HUES6 (cell line): ENCODE measurements around the gene ITGAD.
"Not testable (repeated sequence)": the region's sequence is repeated elsewhere in the genome, so short reads cannot be mapped to it uniquely, and the experiment has no call there.

ENCODE experiments used
- H3K27ac ChIP-seq: 2 replicates; pipeline ENCODE4 v1.7.0; 2013; ENCODE audit warnings: low read depth, mild to moderate bottlenecking, low read length, inconsistent platforms
- H3K27me3 ChIP-seq: 2 replicates; pipeline ENCODE4 v1.6.1; 2013; ENCODE audit warnings: low read length; ENCODE audit not compliant: control insufficient read depth, insufficient read depth
- H3K36me3 ChIP-seq: 2 replicates; pipeline ENCODE4 v1.6.1; 2013; ENCODE audit warnings: low read length; ENCODE audit not compliant: control insufficient read depth, insufficient read depth
- H3K4me1 ChIP-seq: 2 replicates; pipeline ENCODE4 v1.6.1; 2013; ENCODE audit warnings: low read length; ENCODE audit not compliant: control insufficient read depth, insufficient read depth
- H3K4me3 ChIP-seq: 2 replicates; pipeline ENCODE4 v1.5.1; 2013; ENCODE audit warnings: low read depth, low read length
- H3K9ac ChIP-seq: one replicate; pipeline ENCODE4 v1.6.1; 2013; ENCODE audit warnings: mild to moderate bottlenecking, low read length
- H3K9me3 ChIP-seq: 2 replicates; pipeline ENCODE4 v1.6.1; 2013; ENCODE audit warnings: low read depth, low read length; ENCODE audit not compliant: control insufficient read depth, insufficient read depth

Gene ITGAD

GRCh38 chr16:31404353-31405064, 11.4 kb downstream of the ITGAD start:
- no peak overlapping the region for H3K4me3 ChIP-seq

GRCh38 chr16:31407406-31407805, 14.3 kb downstream of the ITGAD start:
- Histone ChIP-seq H3K4me1 (no peaks in the 10 kb centered on the region), H3K9ac (no peak overlapping the region), H3K27ac (no peak overlapping the region), H3K36me3 (no peaks in the 10 kb centered on the region), H3K4me3 (no peak overlapping the region), H3K9me3 (no peaks in the 10 kb centered on the region), H3K27me3 (peaks cover 3% of the 10 kb centered on the region; the same call in 1 of the 2 replicates)

More at GRCh38 chr16:31404353-31405064, 11.4 kb downstream of the ITGAD start:
- H3K9ac ChIP-seq = no peak overlapping the region
- H3K36me3 ChIP-seq = no peaks in the 10 kb centered on the region
- peaks cover 3% of the 10 kb centered on the region; the same call in 1 of the 2 replicates for H3K27me3 ChIP-seq
- H3K9me3 ChIP-seq = peaks cover 5% of the 10 kb centered on the region; the same call in 1 of the 2 replicates
- H3K4me1 ChIP-seq = no peaks in the 10 kb centered on the region
- no peak overlapping the region for H3K27ac ChIP-seq

- Histone ChIP-seq H3K9me3 (no peaks in the 10 kb centered on the region), H3K27ac (no peak overlapping the region), H3K27me3 (peaks cover 3% of the 10 kb centered on the region; the same call in 1 of the 2 replicates), H3K4me3 (no peak overlapping the region), H3K4me1 (no peaks in the 10 kb centered on the region), H3K36me3 (no peaks in the 10 kb centered on the region), H3K9ac (no peak overlapping the region)
Observed at GRCh38 chr16:31409433-31409832, 16.3 kb downstream of the ITGAD start.

GRCh38 chr16:31410082-31410481, 16.9 kb downstream of the ITGAD start:
- Histone ChIP-seq H3K9ac (no peak overlapping the region), H3K36me3 (no peaks in the 10 kb centered on the region), H3K27me3 (peaks cover 3% of the 10 kb centered on the region; the same call in 1 of the 2 replicates), H3K9me3 (no peaks in the 10 kb centered on the region), H3K27ac (no peak overlapping the region), H3K4me1 (no peaks in the 10 kb centered on the region), H3K4me3 (no peak overlapping the region)

DNA sequence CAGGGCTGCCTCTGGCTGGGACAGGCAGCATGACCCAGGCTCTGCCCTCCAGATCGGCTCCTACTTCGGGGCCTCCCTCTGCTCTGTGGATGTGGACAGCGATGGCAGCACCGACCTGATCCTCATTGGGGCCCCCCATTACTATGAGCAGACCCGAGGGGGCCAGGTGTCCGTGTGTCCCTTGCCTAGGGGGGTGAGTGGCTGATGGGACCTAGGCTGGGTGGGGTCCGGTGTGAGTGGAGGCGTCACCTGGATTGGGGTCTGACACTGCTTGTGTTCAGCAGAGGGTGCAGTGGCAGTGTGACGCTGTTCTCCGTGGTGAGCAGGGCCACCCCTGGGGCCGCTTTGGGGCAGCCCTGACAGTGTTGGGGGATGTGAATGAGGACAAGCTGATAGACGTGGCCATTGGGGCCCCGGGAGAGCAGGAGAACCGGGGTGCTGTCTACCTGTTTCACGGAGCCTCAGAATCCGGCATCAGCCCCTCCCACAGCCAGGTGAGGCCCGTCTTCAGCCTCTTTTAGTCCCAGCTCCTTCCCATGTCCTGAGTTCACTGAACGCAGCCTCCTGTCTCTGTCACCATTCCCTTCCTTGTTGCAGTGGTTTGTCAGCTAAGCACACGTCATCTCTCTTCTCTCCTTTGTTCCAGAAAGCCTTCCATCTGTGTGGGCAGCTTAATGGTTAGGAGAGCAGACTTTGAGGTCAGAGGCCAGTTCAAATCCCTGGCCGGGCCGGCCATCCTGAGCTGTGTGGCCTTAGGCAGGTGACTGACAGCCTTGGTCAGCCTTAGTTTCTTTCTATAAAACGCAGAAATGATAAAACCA, 18.1 kb downstream of the ITGAD start:
- no peaks in the 10 kb centered on the region for H3K9me3 ChIP-seq

DNA sequence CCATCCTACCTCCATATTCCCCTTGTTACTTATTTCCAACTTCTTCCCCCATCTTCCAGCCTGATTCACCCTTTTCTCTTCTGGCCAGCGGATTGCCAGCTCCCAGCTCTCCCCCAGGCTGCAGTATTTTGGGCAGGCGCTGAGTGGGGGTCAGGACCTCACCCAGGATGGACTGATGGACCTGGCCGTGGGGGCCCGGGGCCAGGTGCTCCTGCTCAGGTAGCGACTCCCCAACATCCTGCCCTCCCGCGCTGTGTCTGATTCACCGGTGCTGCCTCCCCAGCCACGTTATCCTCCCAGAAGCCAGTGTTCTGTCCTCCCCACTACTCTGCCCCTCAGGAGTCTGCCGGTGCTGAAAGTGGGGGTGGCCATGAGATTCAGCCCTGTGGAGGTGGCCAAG, 19.6 kb downstream of the ITGAD start:
- H3K27me3 ChIP-seq = peaks cover 10% of the 10 kb centered on the region; the same call in 1 of the 2 replicates
- no peaks in the 10 kb centered on the region for H3K9me3 ChIP-seq
- no peaks in the 10 kb centered on the region for H3K4me1 ChIP-seq
- H3K27ac ChIP-seq = no peak overlapping the region
- H3K36me3 ChIP-seq = no peaks in the 10 kb centered on the region
- H3K4me3 ChIP-seq = no peak overlapping the region
- no peak overlapping the region for H3K9ac ChIP-seq

More for the DNA sequence above, 18.1 kb downstream of the ITGAD start:
- Histone ChIP-seq H3K36me3 (no peaks in the 10 kb centered on the region), H3K4me3 (no peak overlapping the region), H3K27me3 (peaks cover 13% of the 10 kb centered on the region; the same call in 1 of the 2 replicates), H3K27ac (no peak overlapping the region), H3K4me1 (no peaks in the 10 kb centered on the region), H3K9ac (no peak overlapping the region)

- no peaks in the 10 kb centered on the region for H3K9me3 ChIP-seq
- H3K27ac ChIP-seq = no peak overlapping the region
- no peak overlapping the region for H3K9ac ChIP-seq
- peaks cover 10% of the 10 kb centered on the region; the same call in 1 of the 2 replicates for H3K27me3 ChIP-seq
- H3K4me1 ChIP-seq = no peaks in the 10 kb centered on the region
- no peak overlapping the region for H3K4me3 ChIP-seq
- no peaks in the 10 kb centered on the region for H3K36me3 ChIP-seq
Observed at GRCh38 chr16:31413381-31413780, 20.2 kb downstream of the ITGAD start.

GRCh38 chr16:31413943-31414342, 20.8 kb downstream of the ITGAD start:
- Histone ChIP-seq H3K4me3 (no peak overlapping the region), H3K4me1 (no peaks in the 10 kb centered on the region), H3K27me3 (peaks cover 10% of the 10 kb centered on the region; the same call in 1 of the 2 replicates), H3K27ac (no peak overlapping the region), H3K9ac (peak overlapping the region; percentile 11), H3K36me3 (no peaks in the 10 kb centered on the region), H3K9me3 (no peaks in the 10 kb centered on the region)

- no peaks in the 10 kb centered on the region for H3K36me3 ChIP-seq
- no peaks in the 10 kb centered on the region for H3K4me1 ChIP-seq
- no peaks in the 10 kb centered on the region for H3K9me3 ChIP-seq
- no peak overlapping the region for H3K4me3 ChIP-seq
- peaks cover 10% of the 10 kb centered on the region; the same call in 1 of the 2 replicates for H3K27me3 ChIP-seq
- H3K27ac ChIP-seq = no peak overlapping the region
- no peak overlapping the region for H3K9ac ChIP-seq
Observed at GRCh38 chr16:31414706-31415105, 21.6 kb downstream of the ITGAD start.

DNA sequence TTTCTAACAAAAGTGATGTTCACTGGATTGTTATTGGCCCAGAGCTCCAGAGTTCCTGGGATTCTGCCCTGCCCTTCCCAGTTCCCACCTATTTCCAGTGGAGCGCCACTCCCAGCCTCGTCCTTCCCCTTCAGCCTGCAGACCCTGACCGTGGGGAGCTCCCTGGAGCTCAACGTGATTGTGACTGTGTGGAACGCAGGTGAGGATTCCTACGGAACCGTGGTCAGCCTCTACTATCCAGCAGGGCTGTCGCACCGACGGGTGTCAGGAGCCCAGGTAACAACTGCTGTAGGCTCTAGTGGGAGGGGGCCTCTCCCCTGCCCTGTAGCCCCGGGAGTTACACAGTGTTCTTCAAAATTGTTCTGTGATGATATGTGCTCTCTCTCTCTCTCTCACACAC, 23.2 kb downstream of the ITGAD start:
- Histone ChIP-seq H3K9ac (no peak overlapping the region), H3K27ac (no peak overlapping the region), H3K4me3 (no peak overlapping the region), H3K9me3 (no peaks in the 10 kb centered on the region), H3K4me1 (no peaks in the 10 kb centered on the region), H3K27me3 (peaks cover 12% of the 10 kb centered on the region), H3K36me3 (no peaks in the 10 kb centered on the region)

DNA sequence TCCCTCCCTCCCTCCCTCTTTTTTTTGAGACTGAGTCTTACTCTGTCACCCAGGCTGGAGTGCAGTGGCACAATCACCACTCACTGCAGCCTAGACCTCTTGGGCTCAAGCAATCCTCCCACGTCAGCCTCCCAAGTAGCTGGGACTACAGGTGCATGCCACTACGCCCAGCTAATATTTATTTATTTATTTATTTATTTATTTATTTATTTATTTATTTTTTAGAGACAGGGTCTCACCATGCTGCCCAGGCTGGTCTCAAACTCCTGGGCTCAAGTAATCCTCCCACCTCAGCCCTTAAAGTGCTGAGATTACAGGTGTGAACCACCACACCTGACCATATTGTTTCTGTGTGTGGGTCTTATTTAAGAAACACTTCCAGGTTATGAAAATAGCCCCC, 23.9 kb downstream of the ITGAD start:
- not testable (repeated sequence) for H3K4me3 ChIP-seq, H3K9me3 ChIP-seq, H3K4me1 ChIP-seq, H3K9ac ChIP-seq, H3K36me3 ChIP-seq, H3K27ac ChIP-seq
- peaks cover 12% of the 10 kb centered on the region for H3K27me3 ChIP-seq
